ENCODE measurements around the gene CA11. TPM values are rescaled to one million over a fixed set of nuclear protein-coding genes. Genes with fewer than 3 reads are reported as not detected.

Gene CA11
- total and polyA plus RNA-seq, 9 of the 15 experiments (the other 6 are each of a cell fraction or from before 2014, with no cell fraction given), result 2.9 to 19.9 (median 8.3) TPM

GRCh38 chr19:48631225-48631624 lies 14.8 kb downstream of the CA11 start:
- no peak for TF ChIP-seq YBX1 (IDR thresholded peaks at IDR 0.05)
- 0 out of 4 replicates have a peak, but pooled peaks of 1 of the 2 experiments have one; percentile 17 for TF ChIP-seq RCOR1 (IDR thresholded peaks at IDR 0.05; ENCODE audit: borderline replicate concordance in 1 of 2, low read depth in 2 of 2, low read length in 2 of 2)
- TF ChIP-seq TCF7L2 (IDR thresholded peaks at IDR 0.05; ENCODE audit: low read depth, low read length), result no peak
- no peak for TF ChIP-seq ELK1 (CRISPR knock-in tag; IDR thresholded peaks at IDR 0.05)
- no peak for TF ChIP-seq CGGBP1 (CRISPR knock-in tag; IDR thresholded peaks at IDR 0.05)
- TF ChIP-seq HINFP (tag; conservative IDR thresholded peaks at IDR 0.05; ENCODE audit: low read depth), result no peak
- no peak for TF ChIP-seq MBD2 (IDR thresholded peaks at IDR 0.05; ENCODE audit: borderline replicate concordance, low read depth)
- TF ChIP-seq DIDO1 (tag; IDR thresholded peaks at IDR 0.05; ENCODE audit: low read depth), result no peak
- no peak for TF ChIP-seq FOXP1 (CRISPR knock-in tag; IDR thresholded peaks at IDR 0.05)
- TF ChIP-seq MTA3 (IDR thresholded peaks at IDR 0.05; ENCODE audit: borderline replicate concordance), result no peak
- TF ChIP-seq KDM1A (IDR thresholded peaks at IDR 0.05), result peak; percentile 84 to 85; a peak in 3 of 4 replicates
- no peak for TF ChIP-seq TAF15 (IDR thresholded peaks at IDR 0.05; ENCODE audit: low read depth, low read length)
- TF ChIP-seq CTBP1 (IDR thresholded peaks at IDR 0.05; ENCODE audit: borderline replicate concordance), result peak; percentile 67; the same call in 1 of the 2 replicates
- no peak for TF ChIP-seq ATF2 (CRISPR knock-in tag; IDR thresholded peaks at IDR 0.05)
- no peak for TF ChIP-seq PKNOX1 (IDR thresholded peaks at IDR 0.05)
- peak; percentile 93 for TF ChIP-seq RFX1 (IDR thresholded peaks at IDR 0.05)
- peak; percentile 71 for TF ChIP-seq HDAC2 (IDR thresholded peaks at IDR 0.05)
- H3K9me3 ChIP-seq (replicated peaks; ENCODE audit: control insufficient read depth, insufficient read depth, low read depth, low read length), result no peaks in the 10 kb centered on the region
- ATAC-seq, result no peak
- no peaks in the 10 kb centered on the region for H4K20me1 ChIP-seq (replicated peaks; ENCODE audit: control insufficient read depth, insufficient read depth, low read length)
- DNase-seq (ENCODE audit: extremely low read depth in 1 of 4, low spot score in 3 of 4), result no peak
- H3K27ac ChIP-seq (ENCODE audit: extremely low read depth, low read depth, low read length), result no peak overlapping the region
- no TSS peak for BruUV-seq (replicated peaks)
- WGBS (ENCODE audit: insufficient coverage, low coverage, missing lambda C conversion rate), result 58% methylated on average over 3 of the region's 3 CpGs
- no peak overlapping the region for H3K9ac ChIP-seq (ENCODE audit: insufficient read depth in 1 of 2, low read depth in 2 of 2, low read length in 2 of 2)
- no peak for FAIRE-seq
- H3K9me1 ChIP-seq (ENCODE audit: control insufficient read depth, insufficient read depth, low read length), result peaks cover 4% of the 10 kb centered on the region
- H3K4me1 ChIP-seq (replicated peaks in 1 of 2; ENCODE audit: control insufficient read depth in 2 of 2, insufficient read depth in 2 of 2, low read length in 2 of 2), result peaks cover 27 to 79% of the 10 kb centered on the region in 2 experiments
- in situ Hi-C loops (cut with MboI), result no loop called here
- intact Hi-C loops (cut with micrococcal nuclease), result no loop called here
- no peak overlapping the region for H3K4me3 ChIP-seq
- H2AFZ ChIP-seq (ENCODE audit: low read depth, low read length), result no peak overlapping the region
- H3K79me2 ChIP-seq (ENCODE audit: control insufficient read depth, insufficient read depth, low read length), result peaks cover 7% of the 10 kb centered on the region; the same call in 2 of the 3 replicates
- no peaks in the 10 kb centered on the region for H3K27me3 ChIP-seq (ENCODE audit: control insufficient read depth in 2 of 2, insufficient read depth in 2 of 2, low read length in 2 of 2)
- peaks cover 3% of the 10 kb centered on the region; the same call in 1 of the 3 replicates for H3K36me3 ChIP-seq (ENCODE audit: control insufficient read depth, insufficient read depth, low read length)
- CTCF ChIA-PET (ENCODE audit: low intra/inter-chr PET ratio), result no interaction called here
- no peak overlapping the region for H3K4me2 ChIP-seq (ENCODE audit: insufficient read depth, low read length)
- POLR2A ChIA-PET, result interaction anchor here (0.6 to 1.7 kb wide), 5 partner anchors 12 to 317 kb away, joined by 3 to 9 read pairs (median 4); partner anchors contain the start of genes RPL18 and SPHK2

All from K562 (cell line).